Measurements from ENCODE around the gene FILIP1L. TPM values are rescaled to one million over a fixed set of nuclear protein-coding genes. Genes with fewer than 3 reads are reported as not detected.

FILIP1L gene
- total and polyA plus RNA-seq, 2 of the 13 experiments (the other 11 are each of a cell fraction or from before 2014, with no cell fraction given), result 8.1 to 187 TPM

DNA sequence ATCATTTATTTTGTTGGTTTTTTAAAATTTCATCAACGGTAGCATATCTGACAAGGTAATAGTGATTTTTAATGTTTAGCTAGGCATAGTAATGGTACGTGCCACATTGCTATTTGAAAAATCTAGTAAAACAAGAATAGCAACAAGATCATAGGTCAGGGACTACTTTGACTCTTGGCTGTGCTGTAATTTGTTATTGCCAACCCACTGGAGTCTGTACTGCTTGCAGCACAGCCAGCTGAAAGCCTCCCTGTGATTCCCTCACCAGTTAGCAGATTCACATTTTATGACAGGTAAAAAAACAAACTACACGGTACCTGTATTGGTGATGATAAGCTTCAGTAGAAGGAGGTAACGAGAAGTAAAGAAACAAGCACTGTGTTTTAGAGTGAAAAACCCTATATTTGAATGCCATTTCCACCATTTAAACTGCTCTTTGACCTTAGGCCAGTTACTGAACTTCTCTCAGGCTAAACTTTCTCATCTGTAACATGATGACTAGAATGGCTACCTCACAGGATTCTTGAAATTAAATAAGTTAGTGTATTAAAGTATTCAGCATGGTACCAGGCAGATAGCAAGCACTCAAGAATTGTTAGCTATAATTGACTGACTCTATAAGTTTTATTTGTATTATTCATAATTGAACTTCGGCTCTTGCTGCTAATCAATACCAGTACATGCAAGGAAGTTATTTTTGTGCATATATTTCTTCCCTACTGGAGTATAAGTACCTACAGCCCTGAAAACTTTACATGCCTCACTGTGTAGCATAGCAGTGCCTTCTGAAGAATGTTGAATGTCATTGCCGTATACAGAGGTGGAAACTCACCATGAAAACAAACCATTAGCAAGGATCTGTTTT, 16.1 kb downstream of the FILIP1L start (continued):
- TF ChIP-seq, protein P1, sequence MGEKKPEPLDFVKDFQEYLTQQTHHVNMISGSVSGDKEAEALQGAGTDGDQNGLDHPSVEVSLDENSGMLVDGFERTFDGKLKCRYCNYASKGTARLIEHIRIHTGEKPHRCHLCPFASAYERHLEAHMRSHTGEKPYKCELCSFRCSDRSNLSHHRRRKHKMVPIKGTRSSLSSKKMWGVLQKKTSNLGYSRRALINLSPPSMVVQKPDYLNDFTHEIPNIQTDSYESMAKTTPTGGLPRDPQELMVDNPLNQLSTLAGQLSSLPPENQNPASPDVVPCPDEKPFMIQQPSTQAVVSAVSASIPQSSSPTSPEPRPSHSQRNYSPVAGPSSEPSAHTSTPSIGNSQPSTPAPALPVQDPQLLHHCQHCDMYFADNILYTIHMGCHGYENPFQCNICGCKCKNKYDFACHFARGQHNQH (CRISPR knock-in tag; IDR thresholded peaks at IDR 0.05), result no peak
- TF ChIP-seq, protein P2, sequence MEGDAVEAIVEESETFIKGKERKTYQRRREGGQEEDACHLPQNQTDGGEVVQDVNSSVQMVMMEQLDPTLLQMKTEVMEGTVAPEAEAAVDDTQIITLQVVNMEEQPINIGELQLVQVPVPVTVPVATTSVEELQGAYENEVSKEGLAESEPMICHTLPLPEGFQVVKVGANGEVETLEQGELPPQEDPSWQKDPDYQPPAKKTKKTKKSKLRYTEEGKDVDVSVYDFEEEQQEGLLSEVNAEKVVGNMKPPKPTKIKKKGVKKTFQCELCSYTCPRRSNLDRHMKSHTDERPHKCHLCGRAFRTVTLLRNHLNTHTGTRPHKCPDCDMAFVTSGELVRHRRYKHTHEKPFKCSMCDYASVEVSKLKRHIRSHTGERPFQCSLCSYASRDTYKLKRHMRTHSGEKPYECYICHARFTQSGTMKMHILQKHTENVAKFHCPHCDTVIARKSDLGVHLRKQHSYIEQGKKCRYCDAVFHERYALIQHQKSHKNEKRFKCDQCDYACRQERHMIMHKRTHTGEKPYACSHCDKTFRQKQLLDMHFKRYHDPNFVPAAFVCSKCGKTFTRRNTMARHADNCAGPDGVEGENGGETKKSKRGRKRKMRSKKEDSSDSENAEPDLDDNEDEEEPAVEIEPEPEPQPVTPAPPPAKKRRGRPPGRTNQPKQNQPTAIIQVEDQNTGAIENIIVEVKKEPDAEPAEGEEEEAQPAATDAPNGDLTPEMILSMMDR (CRISPR knock-in tag; IDR thresholded peaks at IDR 0.05), result no peak
- TF ChIP-seq ATF7 (IDR thresholded peaks at IDR 0.05) (no peak), ATF7 (CRISPR knock-in tag; IDR thresholded peaks at IDR 0.05) (no peak), CCAR2 (optimal IDR thresholded peaks at IDR 0.05; ENCODE audit: low read depth, low read length) (no peak), KDM5B (CRISPR knock-in tag; IDR thresholded peaks at IDR 0.05; ENCODE audit: borderline replicate concordance) (no peak), ZNF598 (CRISPR knock-in tag; IDR thresholded peaks at IDR 0.05; ENCODE audit: borderline replicate concordance) (no peak), KLF15 (CRISPR knock-in tag; IDR thresholded peaks at IDR 0.05; ENCODE audit: borderline replicate concordance) (no peak), TRIM24 (CRISPR knock-in tag; IDR thresholded peaks at IDR 0.05) (no peak), MTA3 (CRISPR knock-in tag; IDR thresholded peaks at IDR 0.05) (no peak), ZNF660 (CRISPR knock-in tag; IDR thresholded peaks at IDR 0.05; ENCODE audit: borderline replicate concordance, low read depth) (no peak), NFE2 (CRISPR knock-in tag; IDR thresholded peaks at IDR 0.05) (no peak), ZNF34 (CRISPR knock-in tag; IDR thresholded peaks at IDR 0.05; ENCODE audit: borderline replicate concordance) (no peak), HNRNPUL1 (IDR thresholded peaks at IDR 0.05; ENCODE audit: low read depth, low read length) (no peak), ZNF33B (CRISPR knock-in tag; IDR thresholded peaks at IDR 0.05) (no peak), ZNF121 (CRISPR knock-in tag; IDR thresholded peaks at IDR 0.05) (no peak), NPAS2 (CRISPR knock-in tag; IDR thresholded peaks at IDR 0.05; ENCODE audit: borderline replicate concordance) (no peak), ZNF317 (CRISPR knock-in tag; IDR thresholded peaks at IDR 0.05) (no peak), U2AF1 (optimal IDR thresholded peaks at IDR 0.05; ENCODE audit: low read depth, low read length) (no peak), TEAD3 (CRISPR knock-in tag; optimal IDR thresholded peaks at IDR 0.05; ENCODE audit: borderline replicate concordance) (peak; percentile 82), JARID2 (CRISPR knock-in tag; IDR thresholded peaks at IDR 0.05; ENCODE audit: insufficient replicate concordance) (no peak)
- TF ChIP-seq, protein P3, sequence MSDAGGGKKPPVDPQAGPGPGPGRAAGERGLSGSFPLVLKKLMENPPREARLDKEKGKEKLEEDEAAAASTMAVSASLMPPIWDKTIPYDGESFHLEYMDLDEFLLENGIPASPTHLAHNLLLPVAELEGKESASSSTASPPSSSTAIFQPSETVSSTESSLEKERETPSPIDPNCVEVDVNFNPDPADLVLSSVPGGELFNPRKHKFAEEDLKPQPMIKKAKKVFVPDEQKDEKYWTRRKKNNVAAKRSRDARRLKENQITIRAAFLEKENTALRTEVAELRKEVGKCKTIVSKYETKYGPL (CRISPR knock-in tag; IDR thresholded peaks at IDR 0.05), result no peak
- TF ChIP-seq, protein P4, sequence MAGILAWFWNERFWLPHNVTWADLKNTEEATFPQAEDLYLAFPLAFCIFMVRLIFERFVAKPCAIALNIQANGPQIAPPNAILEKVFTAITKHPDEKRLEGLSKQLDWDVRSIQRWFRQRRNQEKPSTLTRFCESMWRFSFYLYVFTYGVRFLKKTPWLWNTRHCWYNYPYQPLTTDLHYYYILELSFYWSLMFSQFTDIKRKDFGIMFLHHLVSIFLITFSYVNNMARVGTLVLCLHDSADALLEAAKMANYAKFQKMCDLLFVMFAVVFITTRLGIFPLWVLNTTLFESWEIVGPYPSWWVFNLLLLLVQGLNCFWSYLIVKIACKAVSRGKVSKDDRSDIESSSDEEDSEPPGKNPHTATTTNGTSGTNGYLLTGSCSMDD (CRISPR knock-in tag; IDR thresholded peaks at IDR 0.05), result no peak
- TF ChIP-seq, protein P5, sequence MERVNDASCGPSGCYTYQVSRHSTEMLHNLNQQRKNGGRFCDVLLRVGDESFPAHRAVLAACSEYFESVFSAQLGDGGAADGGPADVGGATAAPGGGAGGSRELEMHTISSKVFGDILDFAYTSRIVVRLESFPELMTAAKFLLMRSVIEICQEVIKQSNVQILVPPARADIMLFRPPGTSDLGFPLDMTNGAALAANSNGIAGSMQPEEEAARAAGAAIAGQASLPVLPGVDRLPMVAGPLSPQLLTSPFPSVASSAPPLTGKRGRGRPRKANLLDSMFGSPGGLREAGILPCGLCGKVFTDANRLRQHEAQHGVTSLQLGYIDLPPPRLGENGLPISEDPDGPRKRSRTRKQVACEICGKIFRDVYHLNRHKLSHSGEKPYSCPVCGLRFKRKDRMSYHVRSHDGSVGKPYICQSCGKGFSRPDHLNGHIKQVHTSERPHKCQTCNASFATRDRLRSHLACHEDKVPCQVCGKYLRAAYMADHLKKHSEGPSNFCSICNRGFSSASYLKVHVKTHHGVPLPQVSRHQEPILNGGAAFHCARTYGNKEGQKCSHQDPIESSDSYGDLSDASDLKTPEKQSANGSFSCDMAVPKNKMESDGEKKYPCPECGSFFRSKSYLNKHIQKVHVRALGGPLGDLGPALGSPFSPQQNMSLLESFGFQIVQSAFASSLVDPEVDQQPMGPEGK (CRISPR knock-in tag; IDR thresholded peaks at IDR 0.05), result no peak

Measured in HepG2 (cell line).